Measurements from ENCODE around the gene C16orf54.
"Not testable (repeated sequence)": the region's sequence is repeated elsewhere in the genome, so short reads cannot be mapped to it uniquely, and the experiment has no call there.

The C16orf54 gene, protein sequence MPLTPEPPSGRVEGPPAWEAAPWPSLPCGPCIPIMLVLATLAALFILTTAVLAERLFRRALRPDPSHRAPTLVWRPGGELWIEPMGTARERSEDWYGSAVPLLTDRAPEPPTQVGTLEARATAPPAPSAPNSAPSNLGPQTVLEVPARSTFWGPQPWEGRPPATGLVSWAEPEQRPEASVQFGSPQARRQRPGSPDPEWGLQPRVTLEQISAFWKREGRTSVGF

GRCh38 chr16:29745853-29746345 is at the start of gene C16orf54:
Gene C16orf54, minus strand, starts transcription at chr16:29745990. Its CDS starts 1,039 bp downstream, at chr16:29744951.
- peak within 1 kb of the TSS; percentile 42 to 56 for H3K4me3 ChIP-seq (ENCODE audit: low read depth in 1 of 2, low read length in 2 of 2)
- no peaks in the 10 kb centered on the region for H3K27me3 ChIP-seq (ENCODE audit: low read depth, low read length)
- H3K27ac ChIP-seq (ENCODE audit: low read length): peak within 1 kb of the TSS; percentile 31
- H3K36me3 ChIP-seq (ENCODE audit: control insufficient read depth in 1 of 2, insufficient read depth in 2 of 2, low read length in 2 of 2): no peaks in the 10 kb centered on the region
- H3K9me3 ChIP-seq (ENCODE audit: control insufficient read depth in 1 of 2, low read length in 2 of 2): no peaks in the 10 kb centered on the region
- no peaks in the 10 kb centered on the region for H3K4me1 ChIP-seq (ENCODE audit: control insufficient read depth in 1 of 2, insufficient read depth in 2 of 2, low read length in 2 of 2)

GRCh38 chr16:29794231-29794710 is 48.5 kb upstream of the C16orf54 start:
- H3K27me3 ChIP-seq (ENCODE audit: low read depth, low read length): no peaks in the 10 kb centered on the region
- no peaks in the 10 kb centered on the region for H3K9me3 ChIP-seq (ENCODE audit: control insufficient read depth in 1 of 2, low read length in 2 of 2)
- peaks cover 12 to 26% of the 10 kb centered on the region in 2 donors for H3K36me3 ChIP-seq (ENCODE audit: control insufficient read depth in 1 of 2, insufficient read depth in 2 of 2, low read length in 2 of 2)
- peaks cover 5 to 18% of the 10 kb centered on the region in 2 donors for H3K4me1 ChIP-seq (ENCODE audit: control insufficient read depth in 1 of 2, insufficient read depth in 2 of 2, low read length in 2 of 2)
- H3K4me3 ChIP-seq (ENCODE audit: low read depth in 1 of 2, low read length in 2 of 2): no peak overlapping the region
- H3K27ac ChIP-seq (ENCODE audit: low read length): no peak overlapping the region

GRCh38 chr16:29793153-29793552 is 47.4 kb upstream of the C16orf54 start:
- peaks cover 5 to 18% of the 10 kb centered on the region in 2 donors for H3K4me1 ChIP-seq (ENCODE audit: control insufficient read depth in 1 of 2, insufficient read depth in 2 of 2, low read length in 2 of 2)
- peaks cover 4 to 15% of the 10 kb centered on the region in 2 donors for H3K36me3 ChIP-seq (ENCODE audit: control insufficient read depth in 1 of 2, insufficient read depth in 2 of 2, low read length in 2 of 2)
- not testable (repeated sequence) for H3K27ac ChIP-seq (ENCODE audit: low read length); H3K4me3 ChIP-seq (ENCODE audit: low read depth in 1 of 2, low read length in 2 of 2); H3K27me3 ChIP-seq (ENCODE audit: low read depth, low read length); H3K9me3 ChIP-seq (ENCODE audit: control insufficient read depth in 1 of 2, low read length in 2 of 2)

DNA sequence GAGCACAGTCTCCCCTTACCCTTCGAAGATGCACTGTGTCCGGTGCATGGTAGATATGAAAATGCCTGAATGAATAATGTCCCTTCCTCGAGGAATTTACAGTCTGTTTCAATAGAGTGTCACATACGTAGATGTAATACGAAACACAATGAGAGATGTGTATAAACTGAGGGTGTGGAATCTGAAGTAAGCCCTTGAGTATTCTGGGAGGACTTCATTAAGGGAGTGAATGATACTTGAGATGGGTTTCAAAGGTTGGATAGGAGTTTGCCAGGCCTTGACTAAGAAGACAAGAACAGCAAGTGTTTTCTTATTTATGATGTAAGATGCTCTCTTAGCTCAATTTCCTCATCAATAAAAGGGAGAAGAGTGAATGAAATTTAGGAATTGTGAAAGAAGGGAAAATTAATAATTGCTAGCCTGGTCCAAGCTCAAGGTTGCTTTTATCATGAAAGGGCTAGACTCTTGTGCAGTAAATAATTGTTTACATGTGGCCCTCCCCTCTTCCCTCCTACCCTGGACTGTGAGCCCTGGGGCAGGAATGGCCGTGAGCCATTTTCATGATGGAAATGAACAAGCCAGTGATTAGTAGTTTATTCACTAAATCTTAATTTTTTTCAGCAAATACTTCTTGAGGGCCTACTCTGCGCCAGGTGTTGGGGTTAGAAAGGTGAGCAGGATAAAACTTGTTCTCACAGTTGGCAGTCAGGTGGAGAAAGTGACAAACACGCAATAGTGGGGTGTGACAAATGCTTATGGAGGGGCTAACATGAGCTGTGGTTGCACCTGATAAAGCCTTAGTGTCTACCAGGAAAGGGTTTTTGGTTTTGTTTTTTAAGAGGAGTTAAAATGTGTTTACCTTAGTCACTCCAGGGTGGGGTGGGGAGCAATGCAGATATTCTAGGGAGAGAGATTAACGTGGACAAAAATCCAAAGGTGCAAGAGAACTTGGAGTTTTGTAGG is 46.3 kb upstream of the C16orf54 start:
- Histone ChIP-seq H3K4me3 (ENCODE audit: low read depth in 1 of 2, low read length in 2 of 2) (peak overlapping the region; percentile 86 to 91), H3K9me3 (ENCODE audit: control insufficient read depth in 1 of 2, low read length in 2 of 2) (no peaks in the 10 kb centered on the region), H3K27ac (ENCODE audit: low read length) (no peak overlapping the region), H3K36me3 (ENCODE audit: control insufficient read depth in 1 of 2, insufficient read depth in 2 of 2, low read length in 2 of 2) (peaks cover 3 to 4% of the 10 kb centered on the region in 2 donors), H3K27me3 (ENCODE audit: low read depth, low read length) (no peaks in the 10 kb centered on the region), H3K4me1 (ENCODE audit: control insufficient read depth in 1 of 2, insufficient read depth in 2 of 2, low read length in 2 of 2) (peaks cover 5 to 18% of the 10 kb centered on the region in 2 donors)

GRCh38 chr16:29790949-29791844 is 45.4 kb upstream of the C16orf54 start:
- H3K4me1 ChIP-seq (ENCODE audit: control insufficient read depth in 1 of 2, insufficient read depth in 2 of 2, low read length in 2 of 2): peaks cover 5 to 18% of the 10 kb centered on the region in 2 donors
- H3K27ac ChIP-seq (ENCODE audit: low read length): peak overlapping the region; percentile 34
- peak overlapping the region; percentile 86 to 91 for H3K4me3 ChIP-seq (ENCODE audit: low read depth in 1 of 2, low read length in 2 of 2)
- H3K27me3 ChIP-seq (ENCODE audit: low read depth, low read length): no peaks in the 10 kb centered on the region
- H3K36me3 ChIP-seq (ENCODE audit: control insufficient read depth in 1 of 2, insufficient read depth in 2 of 2, low read length in 2 of 2): no peaks in the 10 kb centered on the region
- no peaks in the 10 kb centered on the region for H3K9me3 ChIP-seq (ENCODE audit: control insufficient read depth in 1 of 2, low read length in 2 of 2)

GRCh38 chr16:29790183-29790948 is 44.6 kb upstream of the C16orf54 start, which contains the start of gene KIF22:
Gene KIF22, plus strand, starts transcription at chr16:29790751. Its CDS starts 9 bp downstream, at chr16:29790760.
- no peaks in the 10 kb centered on the region for H3K27me3 ChIP-seq (ENCODE audit: low read depth, low read length)
- H3K4me3 ChIP-seq (ENCODE audit: low read depth in 1 of 2, low read length in 2 of 2): peak within 1 kb of the TSS; percentile 86 to 91
- no peaks in the 10 kb centered on the region for H3K9me3 ChIP-seq (ENCODE audit: control insufficient read depth in 1 of 2, low read length in 2 of 2)
- H3K27ac ChIP-seq (ENCODE audit: low read length): peak within 1 kb of the TSS; percentile 89
- peaks cover 5 to 21% of the 10 kb centered on the region in 2 donors for H3K4me1 ChIP-seq (ENCODE audit: control insufficient read depth in 1 of 2, insufficient read depth in 2 of 2, low read length in 2 of 2)
- H3K36me3 ChIP-seq (ENCODE audit: control insufficient read depth in 1 of 2, insufficient read depth in 2 of 2, low read length in 2 of 2): no peaks in the 10 kb centered on the region

GRCh38 chr16:29789775-29790182 is 44.0 kb upstream of the C16orf54 start:
- peak overlapping the region; percentile 86 to 91 for H3K4me3 ChIP-seq (ENCODE audit: low read depth in 1 of 2, low read length in 2 of 2)
- no peaks in the 10 kb centered on the region for H3K27me3 ChIP-seq (ENCODE audit: low read depth, low read length)
- H3K9me3 ChIP-seq (ENCODE audit: control insufficient read depth in 1 of 2, low read length in 2 of 2): no peaks in the 10 kb centered on the region
- H3K27ac ChIP-seq (ENCODE audit: low read length): peak overlapping the region; percentile 89
- no peaks in the 10 kb centered on the region for H3K36me3 ChIP-seq (ENCODE audit: control insufficient read depth in 1 of 2, insufficient read depth in 2 of 2, low read length in 2 of 2)
- peaks cover 5 to 22% of the 10 kb centered on the region in 2 donors for H3K4me1 ChIP-seq (ENCODE audit: control insufficient read depth in 1 of 2, insufficient read depth in 2 of 2, low read length in 2 of 2)

- H3K4me1 ChIP-seq (ENCODE audit: control insufficient read depth in 1 of 2, insufficient read depth in 2 of 2, low read length in 2 of 2): peaks cover 5 to 22% of the 10 kb centered on the region in 2 donors
- H3K27me3 ChIP-seq (ENCODE audit: low read depth, low read length); H3K36me3 ChIP-seq (ENCODE audit: control insufficient read depth in 1 of 2, insufficient read depth in 2 of 2, low read length in 2 of 2); H3K4me3 ChIP-seq (ENCODE audit: low read depth in 1 of 2, low read length in 2 of 2); H3K27ac ChIP-seq (ENCODE audit: low read length); H3K9me3 ChIP-seq (ENCODE audit: control insufficient read depth in 1 of 2, low read length in 2 of 2): not testable (repeated sequence)
Measured at GRCh38 chr16:29787155-29787554, 41.4 kb upstream of the C16orf54 start.

DNA sequence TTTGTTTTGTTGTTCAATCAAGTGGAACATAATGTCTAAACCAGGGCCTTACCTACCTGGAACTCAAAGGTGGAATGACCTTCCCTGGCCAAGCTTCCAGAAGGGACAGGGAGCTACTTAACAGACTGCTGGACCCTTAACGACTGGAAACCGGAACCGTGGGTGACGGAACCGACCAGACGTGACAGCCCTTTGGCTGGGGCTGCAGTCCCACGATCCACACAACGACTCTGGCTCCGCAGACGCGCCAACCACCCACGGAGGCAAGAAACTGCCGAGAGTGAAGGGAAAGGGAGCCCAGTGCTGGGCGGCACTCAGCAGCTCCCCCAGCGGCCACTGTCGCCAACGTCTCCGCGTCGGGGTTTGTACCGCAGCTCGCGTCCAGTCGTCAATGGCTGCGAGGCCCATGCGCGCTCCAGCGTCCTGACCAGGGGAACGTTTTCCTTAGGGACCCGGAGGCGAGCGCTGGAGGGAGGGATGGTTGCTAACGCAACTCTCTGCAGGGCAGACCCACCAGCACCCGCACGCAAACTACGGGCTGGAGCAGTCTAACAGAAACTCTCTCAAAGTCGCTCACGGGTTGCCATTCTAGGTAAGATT is 39.2 kb upstream of the C16orf54 start:
- Histone ChIP-seq H3K4me1 (ENCODE audit: control insufficient read depth in 1 of 2, insufficient read depth in 2 of 2, low read length in 2 of 2) (peaks cover 0 to 10% of the 10 kb centered on the region in 2 donors), H3K4me3 (ENCODE audit: low read depth in 1 of 2, low read length in 2 of 2) (peak overlapping the region; percentile 39 to 58), H3K27me3 (ENCODE audit: low read depth, low read length) (no peaks in the 10 kb centered on the region), H3K9me3 (ENCODE audit: control insufficient read depth in 1 of 2, low read length in 2 of 2) (no peaks in the 10 kb centered on the region), H3K27ac (ENCODE audit: low read length) (no peak overlapping the region), H3K36me3 (ENCODE audit: control insufficient read depth in 1 of 2, insufficient read depth in 2 of 2, low read length in 2 of 2) (no peaks in the 10 kb centered on the region)

- peaks cover 0 to 4% of the 10 kb centered on the region in 2 donors for H3K4me1 ChIP-seq (ENCODE audit: control insufficient read depth in 1 of 2, insufficient read depth in 2 of 2, low read length in 2 of 2)
Measured at GRCh38 chr16:29784157-29784556, 38.4 kb upstream of the C16orf54 start.

More at GRCh38 chr16:29784157-29784556, 38.4 kb upstream of the C16orf54 start:
- no peaks in the 10 kb centered on the region for H3K27me3 ChIP-seq (ENCODE audit: low read depth, low read length)
- H3K27ac ChIP-seq (ENCODE audit: low read length): no peak overlapping the region
- H3K4me3 ChIP-seq (ENCODE audit: low read depth in 1 of 2, low read length in 2 of 2): no peak overlapping the region
- H3K9me3 ChIP-seq (ENCODE audit: control insufficient read depth in 1 of 2, low read length in 2 of 2): no peaks in the 10 kb centered on the region
- H3K36me3 ChIP-seq (ENCODE audit: control insufficient read depth in 1 of 2, insufficient read depth in 2 of 2, low read length in 2 of 2): no peaks in the 10 kb centered on the region
